Parathyroid adenoma (tissue), 2 donors: ENCODE measurements around the gene BRD1.

Experiments used
- H2AFZ ChIP-seq: fragments of 300-600 bp; sonication (generic); one replicate; pipeline ENCODE4 v1.7.0; 2017; ENCODE audit warnings: antibody characterized with exemption, mild to moderate bottlenecking
- H3K27ac ChIP-seq: fragments of 300-600 bp; sonication (generic); one replicate; pipeline ENCODE4 v1.7.0; 2017
- H3K27me3 ChIP-seq: fragments of 300-600 bp; sonication (generic); one replicate; pipeline ENCODE4 v1.7.0; 2017; ENCODE audit warnings: low read length; ENCODE audit not compliant: control insufficient read depth, insufficient read depth
- H3K36me3 ChIP-seq: fragments of 300-600 bp; sonication (generic); one replicate; pipeline ENCODE4 v1.7.0; 2017; ENCODE audit warnings: low read length; ENCODE audit not compliant: control insufficient read depth, insufficient read depth
- H3K4me1 ChIP-seq: fragments of 300-600 bp; sonication (generic); one replicate; pipeline ENCODE4 v1.7.0; 2017; ENCODE audit warnings: control low read depth
- H3K4me2 ChIP-seq: fragments of 300-600 bp; sonication (generic); one replicate; pipeline ENCODE4 v1.7.0; 2017; ENCODE audit warnings: low read length
- H3K4me3 ChIP-seq: fragments of 300-600 bp; sonication (generic); one replicate; pipeline ENCODE4 v1.7.0; 2017; ENCODE audit warnings: low read depth, low read length
- H3K79me2 ChIP-seq: fragments of 300-600 bp; sonication (generic); one replicate; pipeline ENCODE4 v1.7.0; 2017; ENCODE audit warnings: control low read depth
- H3K9ac ChIP-seq: fragments of 300-600 bp; sonication (generic); one replicate; pipeline ENCODE4 v1.7.0; 2017; ENCODE audit warnings: mild to moderate bottlenecking
- H3K9me3 ChIP-seq: fragments of 300-600 bp; sonication (generic); one replicate; pipeline ENCODE4 v1.7.0; 2017; ENCODE audit warnings: low read length; ENCODE audit not compliant: control insufficient read depth
- CTCF ChIP-seq: fragments of 300-600 bp; sonication (generic); IDR thresholded peaks from one replicate; pipeline ENCODE4 v1.7.0; 2017; ENCODE audit warnings: antibody characterized with exemption, mild to moderate bottlenecking
- donor health status: primary hyperparathyroidism.

BRD1 gene

GRCh38 chr22:49760630-49761571 is 66.8 kb downstream of the BRD1 start:
- no peaks in the 10 kb centered on the region for H3K36me3 ChIP-seq
- TF ChIP-seq CTCF: no peak
- H2AFZ ChIP-seq: no peak overlapping the region
- H3K27ac ChIP-seq: no peak overlapping the region
- no peak overlapping the region for H3K4me2 ChIP-seq
- H3K4me3 ChIP-seq: no peak overlapping the region
- H3K27me3 ChIP-seq: no peaks in the 10 kb centered on the region
- no peaks in the 10 kb centered on the region for H3K79me2 ChIP-seq
- H3K9me3 ChIP-seq: no peaks in the 10 kb centered on the region
- no peak overlapping the region for H3K9ac ChIP-seq
- no peaks in the 10 kb centered on the region for H3K4me1 ChIP-seq

GRCh38 chr22:49760280-49760629 is 67.4 kb downstream of the BRD1 start:
- Histone ChIP-seq H3K9me3 (no peaks in the 10 kb centered on the region), H3K4me1 (no peaks in the 10 kb centered on the region), H3K79me2 (no peaks in the 10 kb centered on the region), H2AFZ (no peak overlapping the region), H3K27ac (no peak overlapping the region), H3K36me3 (no peaks in the 10 kb centered on the region), H3K9ac (no peak overlapping the region), H3K4me3 (no peak overlapping the region), H3K27me3 (no peaks in the 10 kb centered on the region), H3K4me2 (no peak overlapping the region)
- TF ChIP-seq CTCF: no peak

GRCh38 chr22:49756676-49757075 is 71.0 kb downstream of the BRD1 start:
- H3K4me3 ChIP-seq: no peak overlapping the region
- no peaks in the 10 kb centered on the region for H3K79me2 ChIP-seq
- no peaks in the 10 kb centered on the region for H3K4me1 ChIP-seq
- H3K9me3 ChIP-seq: no peaks in the 10 kb centered on the region
- H3K36me3 ChIP-seq: no peaks in the 10 kb centered on the region
- no peak overlapping the region for H3K27ac ChIP-seq
- no peak overlapping the region for H2AFZ ChIP-seq
- no peak for TF ChIP-seq CTCF
- no peak overlapping the region for H3K9ac ChIP-seq
- no peak overlapping the region for H3K4me2 ChIP-seq
- H3K27me3 ChIP-seq: no peaks in the 10 kb centered on the region

GRCh38 chr22:49756201-49756600 is 71.5 kb downstream of the BRD1 start:
- Histone ChIP-seq H3K27me3 (no peaks in the 10 kb centered on the region), H3K27ac (no peak overlapping the region), H3K36me3 (no peaks in the 10 kb centered on the region), H3K9ac (no peak overlapping the region), H3K9me3 (no peaks in the 10 kb centered on the region), H2AFZ (no peak overlapping the region), H3K4me3 (no peak overlapping the region), H3K4me2 (no peak overlapping the region), H3K4me1 (no peaks in the 10 kb centered on the region), H3K79me2 (no peaks in the 10 kb centered on the region)
- TF ChIP-seq CTCF: no peak

- H2AFZ ChIP-seq: no peak overlapping the region
- no peak overlapping the region for H3K4me2 ChIP-seq
- no peak for TF ChIP-seq CTCF
- H3K9me3 ChIP-seq: no peaks in the 10 kb centered on the region
- H3K27me3 ChIP-seq: no peaks in the 10 kb centered on the region
- H3K4me1 ChIP-seq: no peaks in the 10 kb centered on the region
- no peaks in the 10 kb centered on the region for H3K79me2 ChIP-seq
- H3K27ac ChIP-seq: no peak overlapping the region
- H3K9ac ChIP-seq: no peak overlapping the region
- no peaks in the 10 kb centered on the region for H3K36me3 ChIP-seq
- no peak overlapping the region for H3K4me3 ChIP-seq
Measured at GRCh38 chr22:49755631-49756001, 72.1 kb downstream of the BRD1 start.
